Measurements from ENCODE around the gene C2CD4A. TPM values are rescaled to one million over a fixed set of nuclear protein-coding genes. Genes with fewer than 3 reads are reported as not detected.

Gene C2CD4A
- total and polyA plus RNA-seq, 9 of the 15 experiments (the other 6 are each of a cell fraction or from before 2014, with no cell fraction given): not detected

DNA sequence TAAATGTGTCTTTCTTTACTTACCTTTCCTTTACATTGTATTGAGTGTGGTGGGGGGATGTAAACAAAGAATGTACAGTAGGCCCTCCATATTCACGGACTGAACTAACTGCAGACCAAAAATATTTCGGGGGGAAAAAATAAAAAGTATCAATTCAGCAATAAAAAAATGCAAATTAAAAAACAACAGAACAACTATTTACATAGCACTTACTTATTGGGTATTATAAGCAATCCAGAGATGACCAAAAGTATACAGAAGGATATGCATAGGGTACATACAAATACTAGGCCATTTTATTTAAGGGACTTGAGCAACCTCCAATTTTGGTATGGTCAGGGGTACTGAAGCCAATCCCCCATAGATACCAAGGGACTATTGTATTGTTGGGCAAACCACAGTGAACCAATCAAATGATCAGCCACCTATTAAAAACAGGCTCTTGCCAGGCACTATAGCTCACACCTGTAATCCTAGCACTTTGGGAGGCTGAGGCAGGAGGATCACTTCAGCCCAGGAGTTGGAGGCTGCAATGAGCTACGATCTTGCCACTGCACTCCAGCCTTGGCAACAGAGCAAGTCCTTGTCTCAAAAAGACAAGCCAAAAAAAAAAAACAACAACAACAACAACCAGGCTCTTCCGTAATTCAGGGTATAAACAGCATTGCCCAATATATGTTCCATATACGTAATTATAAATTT, 8.3 kb upstream of the C2CD4A start (continued):
- no peak for TF ChIP-seq ELF1 (tag; IDR thresholded peaks at IDR 0.05)
- TF ChIP-seq ZNF324 (CRISPR knock-in tag; IDR thresholded peaks at IDR 0.05): no peak
- peak; percentile 35; the same call in 1 of the 2 replicates for TF ChIP-seq CEBPB (tag; IDR thresholded peaks at IDR 0.05)
- TF ChIP-seq NR3C1 (CRISPR knock-in tag; IDR thresholded peaks at IDR 0.05): no peak
- TF ChIP-seq RBM15 (IDR thresholded peaks at IDR 0.05; ENCODE audit: insufficient read depth, low read length): no peak
- no peak for TF ChIP-seq PHB2 (IDR thresholded peaks at IDR 0.05; ENCODE audit: low read depth)
- TF ChIP-seq, protein P1, sequence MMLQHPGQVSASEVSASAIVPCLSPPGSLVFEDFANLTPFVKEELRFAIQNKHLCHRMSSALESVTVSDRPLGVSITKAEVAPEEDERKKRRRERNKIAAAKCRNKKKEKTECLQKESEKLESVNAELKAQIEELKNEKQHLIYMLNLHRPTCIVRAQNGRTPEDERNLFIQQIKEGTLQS (IDR thresholded peaks at IDR 0.05): no peak
- TF ChIP-seq, protein P1 (CRISPR knock-in tag; conservative IDR thresholded peaks at IDR 0.05): no peak
- no peak for TF ChIP-seq ELF4 (CRISPR knock-in tag; IDR thresholded peaks at IDR 0.05)
- no peak for TF ChIP-seq ZNF175 (CRISPR knock-in tag; IDR thresholded peaks at IDR 0.05; ENCODE audit: low read depth)
- no peak for TF ChIP-seq GMEB1 (CRISPR knock-in tag; IDR thresholded peaks at IDR 0.05)
- no peak for TF ChIP-seq MCM5 (IDR thresholded peaks at IDR 0.05; ENCODE audit: low read depth)
- no peak for TF ChIP-seq MLX (CRISPR knock-in tag; conservative IDR thresholded peaks at IDR 0.05)
- peak; percentile 61 for TF ChIP-seq ZNF316 (IDR thresholded peaks at IDR 0.05)
- no peak for TF ChIP-seq DMBX1 (CRISPR knock-in tag; IDR thresholded peaks at IDR 0.05; ENCODE audit: borderline replicate concordance)
- no peak for TF ChIP-seq COPS2 (conservative IDR thresholded peaks at IDR 0.05)
- TF ChIP-seq ARNT (IDR thresholded peaks at IDR 0.05): no peak
- peak; percentile 96 for TF ChIP-seq PRDM10 (IDR thresholded peaks at IDR 0.05; ENCODE audit: partially characterized antibody)
- no peak for TF ChIP-seq GATAD2A (IDR thresholded peaks at IDR 0.05)
- TF ChIP-seq ZNF696 (CRISPR knock-in tag; conservative IDR thresholded peaks at IDR 0.05): no peak
- no peak for TF ChIP-seq PTRF (tag; IDR thresholded peaks at IDR 0.05)

All from K562 (cell line).